T-helper 1 cell (primary cell): Measurements from ENCODE around the gene RERG.

Experiments
- DNase-seq, 5 donors: peaks; one replicate each; pipeline ENCODE4 v3.0.0-alpha.2; 2012 to 2020

Gene RERG

GRCh38 chr12:15216036-15216889, 5.0 kb downstream of the RERG start:
- no peak for DNase-seq

GRCh38 chr12:15214851-15215601, 6.2 kb downstream of the RERG start:
- no peak for DNase-seq

- DNase-seq, result no peak
These were observed 8.3 kb downstream of the RERG start for GRCh38 chr12:15212930-15213329.

- no peak for DNase-seq
These were observed 11.4 kb downstream of the RERG start for GRCh38 chr12:15209782-15210181.

GRCh38 chr12:15208871-15209656, 12.2 kb downstream of the RERG start:
- DNase-seq, result no peak

- no peak for DNase-seq
These were observed 13.1 kb downstream of the RERG start for GRCh38 chr12:15208140-15208539.

GRCh38 chr12:15206831-15207389, 14.3 kb downstream of the RERG start:
- no peak for DNase-seq

GRCh38 chr12:15206338-15206737, 14.9 kb downstream of the RERG start:
- DNase-seq, result no peak

GRCh38 chr12:15205341-15206010, 15.7 kb downstream of the RERG start:
- no peak for DNase-seq

- DNase-seq, result no peak
These were observed 19.8 kb downstream of the RERG start for GRCh38 chr12:15201456-15201855.

- no peak for DNase-seq
These were observed 20.2 kb downstream of the RERG start for GRCh38 chr12:15201056-15201455.

- DNase-seq, result no peak
These were observed 20.6 kb downstream of the RERG start for GRCh38 chr12:15200641-15201040.

- no peak for DNase-seq
These were observed 21.3 kb downstream of the RERG start for GRCh38 chr12:15199930-15200329.

GRCh38 chr12:15196678-15197505, 24.3 kb downstream of the RERG start:
- no peak for DNase-seq

- DNase-seq, result no peak
These were observed 25.0 kb downstream of the RERG start for GRCh38 chr12:15196221-15196620.

GRCh38 chr12:15194456-15195368, 26.5 kb downstream of the RERG start:
- no peak for DNase-seq

- no peak for DNase-seq
These were observed 27.3 kb downstream of the RERG start for GRCh38 chr12:15193946-15194345.

- no peak for DNase-seq
These were observed 28.5 kb downstream of the RERG start for GRCh38 chr12:15192720-15193119.

GRCh38 chr12:15188127-15188526, 33.1 kb downstream of the RERG start:
- DNase-seq, result no peak

GRCh38 chr12:15186597-15186996, 34.6 kb downstream of the RERG start:
- DNase-seq, result no peak
